Lung microvascular endothelial cell (primary cell): ENCODE results near the gene ZBED4. TPM values are rescaled to one million over a fixed set of nuclear protein-coding genes. Genes with fewer than 3 reads are reported as not detected.

ENCODE experiments used
- DNase-seq, 2 donors: peaks; one replicate each; pipeline versions ENCODE4 v3.0.0 to v3.0.0-alpha.2; 2010; ENCODE audit warnings: low read depth in 2 of 2
- total RNA-seq: library from RNA; depleted of rRNA; stranded (reverse); fragments of >200 nt; gene quantifications from 2 replicates; pipeline ENCODE4 v1.2.1, GENCODE V29; 2014

The ZBED4 gene
- total RNA-seq, 1 donor from 2014 or later = 13.5 TPM

- DNase-seq = peak in 1 of 2 donors; percentile 31
Observed at GRCh38 chr22:49933236-49934159, 79.9 kb downstream of the ZBED4 start.

- DNase-seq = peak; percentile 34 to 40
Observed at GRCh38 chr22:49934160-49934890, 80.7 kb downstream of the ZBED4 start.

- peak; percentile 76 to 85 for DNase-seq
Observed at GRCh38 chr22:49934891-49935557, 81.4 kb downstream of the ZBED4 start.

GRCh38 chr22:49935561-49935960, 81.9 kb downstream of the ZBED4 start:
- DNase-seq = peak; percentile 78 to 79

GRCh38 chr22:49936018-49936972, 82.7 kb downstream of the ZBED4 start:
- DNase-seq = peak; percentile 95 to 99

GRCh38 chr22:49936973-49937757, 83.5 kb downstream of the ZBED4 start:
- peak; percentile 35 to 67 for DNase-seq

GRCh38 chr22:49937758-49938564, 84.3 kb downstream of the ZBED4 start:
- DNase-seq = peak; percentile 80 to 94

- peak in 1 of 2 donors; percentile 36 for DNase-seq
Observed at GRCh38 chr22:49938565-49939136, 85.0 kb downstream of the ZBED4 start.

Other genes with a start within 250 kb of the ZBED4 start
- gene BRD1, start 26.0 kb upstream of the ZBED4 start, total RNA-seq = 15.3 and 23.6 TPM in 2 replicates
- 9.4 and 13.5 TPM in 2 replicates for gene ALG12, start 64.6 kb downstream of the ZBED4 start, total RNA-seq
- gene CRELD2, start 64.8 kb downstream of the ZBED4 start, total RNA-seq = 40.3 and 45.2 TPM in 2 replicates
- 156 and 396 TPM in 2 replicates for gene PIM3, start 106.9 kb downstream of the ZBED4 start, total RNA-seq
- under 0.01 TPM in 1 of 2 replicates, not detected in the other for gene IL17REL, start 158.9 kb downstream of the ZBED4 start, total RNA-seq
- gene TTLL8, start 204.5 kb downstream of the ZBED4 start, total RNA-seq = not detected in 2 replicates
- gene MLC1, start 231.6 kb downstream of the ZBED4 start, total RNA-seq = not detected in 2 replicates
- 22.7 and 44.2 TPM in 2 replicates for gene MOV10L1, start 236.2 kb downstream of the ZBED4 start, total RNA-seq